CD4-positive, alpha-beta T cell treated with Interleukin-21 for 1 hour (primary cell): ENCODE results near the gene PNMA1.

ENCODE experiments used
- DNase-seq: peaks from one replicate; pipeline ENCODE4 v3.0.0-alpha.2; 2020

PNMA1 gene

DNA sequence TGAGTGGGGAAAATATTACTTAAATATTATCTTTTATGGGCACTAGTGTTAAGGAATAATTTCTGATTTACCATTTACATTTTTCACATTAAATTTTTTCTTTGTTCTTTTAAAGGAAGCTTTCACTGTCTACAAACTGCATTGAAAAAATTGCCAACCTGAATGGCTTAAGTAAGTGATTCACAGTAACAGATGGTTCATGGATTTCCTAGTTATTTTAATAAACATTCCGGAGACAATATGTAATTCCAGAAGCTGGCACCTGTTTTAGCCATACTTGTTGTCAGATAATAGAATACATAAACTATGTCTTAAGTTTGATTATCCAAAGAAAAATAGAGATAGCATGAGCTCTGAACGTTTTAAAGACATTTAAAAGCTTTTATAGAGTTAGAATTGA, 52.3 kb downstream of the PNMA1 start:
- DNase-seq = no peak
